ENCODE results near the gene TCEAL4. TPM values are rescaled to one million over a fixed set of nuclear protein-coding genes. Genes with fewer than 3 reads are reported as not detected.
"Not testable (repeated sequence)": the region's sequence is repeated elsewhere in the genome, so short reads cannot be mapped to it uniquely, and the experiment has no call there.

TCEAL4 gene
- total and polyA plus RNA-seq, 2 experiments from 2014 or later, result 65.9 to 127 TPM

GRCh38 chrX:103586659-103587058, 1.3 kb downstream of the TCEAL4 start:
- Histone ChIP-seq H3K4me3 (no peak overlapping the region), H3K36me3 (peaks cover 5% of the 10 kb centered on the region), H3K4me1 (ENCODE audit: low read depth) (peaks cover 3% of the 10 kb centered on the region), H3K27me3 (no peaks in the 10 kb centered on the region), H3K27ac (peak overlapping the region; percentile 50), H3K9me3 (ENCODE audit: low read depth) (no peaks in the 10 kb centered on the region)
- TF ChIP-seq CTCF (IDR thresholded peaks at IDR 0.05; ENCODE audit: low read depth, low read length), result no peak
- DNase-seq (ENCODE audit: low read depth in 1 of 2, low spot score in 1 of 2), result no peak

- H3K4me1 ChIP-seq (ENCODE audit: low read depth); H3K36me3 ChIP-seq; H3K9me3 ChIP-seq (ENCODE audit: low read depth); H3K4me3 ChIP-seq; DNase-seq (ENCODE audit: low read depth in 1 of 2, low spot score in 1 of 2); H3K27me3 ChIP-seq; H3K27ac ChIP-seq: not testable (repeated sequence)
Measured at GRCh38 chrX:103592295-103592694, 7.0 kb downstream of the TCEAL4 start.

GRCh38 chrX:103595202-103595601, 9.9 kb downstream of the TCEAL4 start:
- H3K9me3 ChIP-seq (ENCODE audit: low read depth); DNase-seq (ENCODE audit: low read depth in 1 of 2, low spot score in 1 of 2); H3K4me3 ChIP-seq; H3K4me1 ChIP-seq (ENCODE audit: low read depth); H3K36me3 ChIP-seq; H3K27me3 ChIP-seq; H3K27ac ChIP-seq: not testable (repeated sequence)

GRCh38 chrX:103607364-103608305, 22.3 kb downstream of the TCEAL4 start, which contains the start of gene TCEAL3:
TCEAL3 (plus strand) TSS chrX:103607963; CDS start chrX:103609065, 1,102 bp downstream.
- Histone ChIP-seq H3K9me3 (ENCODE audit: low read depth) (no peaks in the 10 kb centered on the region), H3K27ac (no peak within 1 kb of the TSS), H3K36me3 (no peaks in the 10 kb centered on the region), H3K4me1 (ENCODE audit: low read depth) (no peaks in the 10 kb centered on the region), H3K27me3 (no peaks in the 10 kb centered on the region), H3K4me3 (peak within 1 kb of the TSS; percentile 72)
- no peak for TF ChIP-seq CTCF (IDR thresholded peaks at IDR 0.05; ENCODE audit: low read depth, low read length)
- peak; percentile 63 to 73 for DNase-seq (ENCODE audit: low read depth in 1 of 2, low spot score in 1 of 2)

- no peaks in the 10 kb centered on the region for H3K36me3 ChIP-seq
- H3K27me3 ChIP-seq, result no peaks in the 10 kb centered on the region
- H3K27ac ChIP-seq, result no peak overlapping the region
- TF ChIP-seq CTCF (IDR thresholded peaks at IDR 0.05; ENCODE audit: low read depth, low read length), result no peak
- no peak for DNase-seq (ENCODE audit: low read depth in 1 of 2, low spot score in 1 of 2)
- H3K4me3 ChIP-seq, result peak overlapping the region; percentile 72
- no peaks in the 10 kb centered on the region for H3K9me3 ChIP-seq (ENCODE audit: low read depth)
- no peaks in the 10 kb centered on the region for H3K4me1 ChIP-seq (ENCODE audit: low read depth)
Measured at GRCh38 chrX:103608306-103608963, 23.1 kb downstream of the TCEAL4 start.

- H3K27ac ChIP-seq, result no peak overlapping the region
- H3K27me3 ChIP-seq, result no peaks in the 10 kb centered on the region
- no peaks in the 10 kb centered on the region for H3K9me3 ChIP-seq (ENCODE audit: low read depth)
- TF ChIP-seq CTCF (IDR thresholded peaks at IDR 0.05; ENCODE audit: low read depth, low read length), result no peak
- H3K4me3 ChIP-seq, result no peak overlapping the region
- no peaks in the 10 kb centered on the region for H3K36me3 ChIP-seq
- no peak for DNase-seq (ENCODE audit: low read depth in 1 of 2, low spot score in 1 of 2)
- H3K4me1 ChIP-seq (ENCODE audit: low read depth), result no peaks in the 10 kb centered on the region
Measured at GRCh38 chrX:103610282-103610681, 25.0 kb downstream of the TCEAL4 start.
